Thymus (tissue), 11 donors: ENCODE data around the gene STARD3. TPM values are rescaled to one million over a fixed set of nuclear protein-coding genes. Genes with fewer than 3 reads are reported as not detected.

Experiments used
- DNase-seq, 9 donors: peaks; one replicate each; pipeline ENCODE4 v3.0.0-alpha.2; 2013; ENCODE audit warnings: low spot score in 9 of 9, low read depth in 6 of 9, missing footprints in 1 of 9
- H3K27ac ChIP-seq, 2 donors: one replicate each; pipeline ENCODE4 v1.5.1; 2013; ENCODE audit warnings: control low read depth in 1 of 2, low read depth in 1 of 2, low read length in 1 of 2, mild to moderate bottlenecking in 1 of 2, moderate library complexity in 1 of 2
- H3K27me3 ChIP-seq, 2 donors: one replicate each; pipeline ENCODE4 v1.5.1; 2013; ENCODE audit warnings: low read length in 1 of 2; ENCODE audit not compliant: control insufficient read depth in 2 of 2, insufficient read depth in 1 of 2
- H3K36me3 ChIP-seq, 2 donors: one replicate each; pipeline ENCODE4 v1.5.1; 2013; ENCODE audit warnings: low read length in 1 of 2, mild to moderate bottlenecking in 1 of 2, moderate library complexity in 1 of 2; ENCODE audit not compliant: control insufficient read depth in 2 of 2, insufficient read depth in 2 of 2
- H3K4me1 ChIP-seq, 2 donors: one replicate each; pipeline ENCODE4 v1.5.1; 2013; ENCODE audit warnings: low read length in 2 of 2; ENCODE audit not compliant: control insufficient read depth in 2 of 2, insufficient read depth in 2 of 2
- H3K4me3 ChIP-seq, 2 donors: one replicate each; pipeline ENCODE4 v1.5.1; 2013; ENCODE audit warnings: low read length in 2 of 2, control low read depth in 1 of 2, mild to moderate bottlenecking in 1 of 2
- H3K9me3 ChIP-seq, 2 donors: one replicate each; pipeline ENCODE4 v1.5.1; 2013; ENCODE audit warnings: low read length in 1 of 2, mild to moderate bottlenecking in 1 of 2; ENCODE audit not compliant: control insufficient read depth in 2 of 2, insufficient read depth in 1 of 2
- WGBS: extraction: QIAGEN DNeasy Blood & Tissue Kit; methylation state at CpG from one replicate; pipeline ENCODE4 v1.1.7; 2013; 5-methylcytosine and 5-hydroxymethylcytosine counted together
- polyA plus RNA-seq: library from polyadenylated mRNA; stranded (reverse); fragments of 200-250 nt; gene quantifications from one replicate; pipeline ENCODE4 v1.2.3, GENCODE V29; 2013
- total RNA-seq: library from RNA; stranded (reverse); fragments of 120-200 nt; gene quantifications from one replicate; pipeline ENCODE4 v1.2.4, GENCODE V29; 2013
- donor health status: healthy.

STARD3 gene
- total and polyA plus RNA-seq, 2 donors, result 15.1 to 113 TPM

- Histone ChIP-seq H3K27me3 (no peaks in the 10 kb centered on the region), H3K36me3 (peaks cover 17 to 32% of the 10 kb centered on the region in 2 donors), H3K9me3 (no peaks in the 10 kb centered on the region), H3K4me1 (peaks cover 0 to 4% of the 10 kb centered on the region in 2 donors), H3K4me3 (no peak overlapping the region), H3K27ac (no peak overlapping the region)
- 88% methylated on average over 8 of the region's 8 CpGs for WGBS
- no peak for DNase-seq
Observed at GRCh38 chr17:39651923-39652586, 15.1 kb downstream of the STARD3 start.

GRCh38 chr17:39652587-39653315 is 15.8 kb downstream of the STARD3 start:
- Histone ChIP-seq H3K27ac (no peak overlapping the region), H3K9me3 (no peaks in the 10 kb centered on the region), H3K4me3 (no peak overlapping the region), H3K27me3 (no peaks in the 10 kb centered on the region), H3K36me3 (peaks cover 18 to 35% of the 10 kb centered on the region in 2 donors), H3K4me1 (peaks cover under 1 to 4% of the 10 kb centered on the region in 2 donors)
- no peak for DNase-seq
- WGBS, result 87% methylated on average over 7 of the region's 7 CpGs

- no peak for DNase-seq
- Histone ChIP-seq H3K27me3 (no peaks in the 10 kb centered on the region), H3K9me3 (no peaks in the 10 kb centered on the region), H3K36me3 (peaks cover 24 to 40% of the 10 kb centered on the region in 2 donors), H3K27ac (no peak overlapping the region), H3K4me1 (peaks cover 3 to 9% of the 10 kb centered on the region in 2 donors), H3K4me3 (no peak overlapping the region)
- 96% methylated on average over 12 of the region's 12 CpGs for WGBS
Observed at GRCh38 chr17:39653316-39653661, 16.3 kb downstream of the STARD3 start.

GRCh38 chr17:39653662-39654331 is 16.9 kb downstream of the STARD3 start:
- peak in 5 of 9 donors; percentile 57 to 76 (median 64) for DNase-seq
- Histone ChIP-seq H3K27me3 (no peaks in the 10 kb centered on the region), H3K4me1 (peaks cover 5 to 14% of the 10 kb centered on the region in 2 donors), H3K27ac (no peak overlapping the region), H3K9me3 (no peaks in the 10 kb centered on the region), H3K36me3 (peaks cover 26 to 42% of the 10 kb centered on the region in 2 donors), H3K4me3 (no peak overlapping the region)
- 82% methylated on average over 14 of the region's 14 CpGs for WGBS

- 95% methylated on average over 2 of the region's 2 CpGs for WGBS
- H3K4me3 ChIP-seq, result no peak overlapping the region
- H3K4me1 ChIP-seq, result peaks cover 15 to 27% of the 10 kb centered on the region in 2 donors
- peaks cover 32 to 46% of the 10 kb centered on the region in 2 donors for H3K36me3 ChIP-seq
- H3K27me3 ChIP-seq, result no peaks in the 10 kb centered on the region
- no peak overlapping the region for H3K27ac ChIP-seq
- no peak for DNase-seq
- no peaks in the 10 kb centered on the region for H3K9me3 ChIP-seq
Observed at GRCh38 chr17:39655105-39655504, 18.2 kb downstream of the STARD3 start.

GRCh38 chr17:39658346-39658745 is 21.4 kb downstream of the STARD3 start:
- Histone ChIP-seq H3K27ac (no peak overlapping the region), H3K4me3 (no peak overlapping the region), H3K4me1 (peaks cover 19 to 42% of the 10 kb centered on the region in 2 donors), H3K27me3 (no peaks in the 10 kb centered on the region), H3K9me3 (no peaks in the 10 kb centered on the region), H3K36me3 (peaks cover 64 to 72% of the 10 kb centered on the region in 2 donors)
- WGBS, result 79% methylated on average over 11 of the region's 11 CpGs
- DNase-seq, result peak in 1 of 9 donors; percentile 33

GRCh38 chr17:39658760-39659159 is 21.8 kb downstream of the STARD3 start:
- H3K9me3 ChIP-seq, result no peaks in the 10 kb centered on the region
- peaks cover 19 to 42% of the 10 kb centered on the region in 2 donors for H3K4me1 ChIP-seq
- H3K27me3 ChIP-seq, result no peaks in the 10 kb centered on the region
- peak overlapping the region in 1 of 2 donors; percentile 48 for H3K27ac ChIP-seq
- 92% methylated on average over 3 of the region's 3 CpGs for WGBS
- DNase-seq, result no peak
- H3K4me3 ChIP-seq, result no peak overlapping the region
- H3K36me3 ChIP-seq, result peaks cover 64 to 69% of the 10 kb centered on the region in 2 donors

GRCh38 chr17:39659279-39660010 is 22.5 kb downstream of the STARD3 start:
- peak in 2 of 9 donors; percentile 40 to 71 for DNase-seq
- peaks cover 62 to 69% of the 10 kb centered on the region in 2 donors for H3K36me3 ChIP-seq
- no peak overlapping the region for H3K4me3 ChIP-seq
- no peaks in the 10 kb centered on the region for H3K9me3 ChIP-seq
- WGBS, result 55% methylated on average over 15 of the region's 15 CpGs
- H3K27me3 ChIP-seq, result no peaks in the 10 kb centered on the region
- H3K4me1 ChIP-seq, result peaks cover 19 to 38% of the 10 kb centered on the region in 2 donors
- H3K27ac ChIP-seq, result peak overlapping the region; percentile 72 to 78
